BLaER1 (cell line): Measurements from ENCODE around the gene TTC39B.
A peak's percentile ranks its signal among the peaks of the same experiment; 100 is the strongest.

ENCODE experiments used
- H3K27ac ChIP-seq: shearing (Covaris generic); formaldehyde crosslinking; 2 replicates; pipeline ENCODE4 v1.8.1; 2022
- H3K27me3 ChIP-seq: shearing (Covaris generic); formaldehyde crosslinking; 2 replicates; pipeline ENCODE4 v1.8.1; 2022
- H3K36me3 ChIP-seq: shearing (Covaris generic); formaldehyde crosslinking; 2 replicates; pipeline ENCODE4 v1.8.1; 2022
- H3K4me1 ChIP-seq: shearing (Covaris generic); formaldehyde crosslinking; 2 replicates; pipeline ENCODE4 v1.8.1; 2022
- H3K4me2 ChIP-seq: shearing (Covaris generic); formaldehyde crosslinking; 2 replicates; pipeline ENCODE4 v1.8.1; 2022
- H3K4me3 ChIP-seq: shearing (Covaris generic); formaldehyde crosslinking; 2 replicates; pipeline ENCODE4 v1.8.1; 2022
- H3K9ac ChIP-seq: shearing (Covaris generic); formaldehyde crosslinking; 2 replicates; pipeline ENCODE4 v1.8.1; 2022
- H3K9me3 ChIP-seq: shearing (Covaris generic); formaldehyde crosslinking; 2 replicates; pipeline ENCODE4 v1.8.1; 2022
- H4K20me1 ChIP-seq: shearing (Covaris generic); formaldehyde crosslinking; 2 replicates; pipeline ENCODE4 v1.8.1; 2022
- Cebpa-rat ChIP-seq: shearing (Covaris generic); IDR thresholded peaks from 2 replicates; pipeline ENCODE4 v1.8.1; 2022

The TTC39B gene

DNA sequence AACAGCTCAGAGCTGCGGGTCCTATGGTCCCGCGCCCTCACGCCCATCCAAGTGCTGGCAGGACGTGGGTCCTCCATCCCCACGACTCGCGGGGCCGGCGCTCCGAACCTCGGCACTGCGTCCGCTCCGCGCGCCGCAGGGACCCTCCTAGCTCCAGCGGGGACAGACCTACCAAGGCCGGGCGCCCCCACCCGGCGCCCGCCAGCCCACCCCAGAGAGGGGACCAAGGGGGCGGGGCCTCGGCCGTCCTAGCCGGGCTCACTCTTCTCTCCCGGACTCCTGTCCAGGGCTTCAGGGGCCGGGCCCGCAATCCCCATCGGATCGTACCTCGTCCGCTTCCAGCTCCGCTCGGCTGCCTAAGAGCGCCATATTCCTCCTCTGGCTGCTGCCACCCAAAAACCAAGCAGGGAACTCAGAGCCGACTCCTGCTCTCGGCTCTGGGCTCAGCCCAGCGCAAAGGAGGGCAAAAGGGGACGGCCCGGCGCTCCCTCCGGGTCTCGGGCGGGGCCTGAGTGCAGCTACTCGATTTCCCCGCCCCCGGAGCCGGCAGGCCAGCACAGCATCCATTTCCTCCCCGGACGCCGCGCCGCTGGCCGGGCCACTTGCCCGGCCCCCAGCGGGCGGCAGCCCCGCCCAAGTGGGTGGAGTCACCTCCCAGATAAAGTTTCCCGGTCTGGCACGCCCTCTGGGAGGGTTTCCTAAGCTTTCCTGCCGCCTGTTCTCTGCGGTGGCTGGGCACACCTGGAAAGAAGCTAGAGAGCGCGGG lies at the start of gene TTC39B:
TSS of gene TTC39B (minus strand) at position 460 of the 766 bp plus-strand sequence. CDS start at position 369, 91 bp downstream.
- Histone ChIP-seq H3K4me2 (peak within 1 kb of the TSS; percentile 87), H3K36me3 (no peaks in the 10 kb centered on the region), H3K9ac (peak within 1 kb of the TSS; percentile 82), H4K20me1 (no peaks in the 10 kb centered on the region), H3K9me3 (no peaks in the 10 kb centered on the region), H3K27ac (peak within 1 kb of the TSS; percentile 42), H3K4me1 (peaks cover 14% of the 10 kb centered on the region), H3K27me3 (peaks cover 10% of the 10 kb centered on the region; the same call in 1 of the 2 replicates), H3K4me3 (peak within 1 kb of the TSS; percentile 84)
- no peak for TF ChIP-seq Cebpa-rat

GRCh38 chr9:15355669-15356068 lies 48.7 kb upstream of the TTC39B start:
- Histone ChIP-seq H3K27me3 (no peaks in the 10 kb centered on the region), H3K27ac (no peak overlapping the region), H3K9ac (no peak overlapping the region), H3K4me1 (peaks cover 6% of the 10 kb centered on the region), H3K9me3 (no peaks in the 10 kb centered on the region), H4K20me1 (no peaks in the 10 kb centered on the region), H3K4me3 (no peak overlapping the region), H3K4me2 (no peak overlapping the region), H3K36me3 (no peaks in the 10 kb centered on the region)
- TF ChIP-seq Cebpa-rat, result no peak

- no peak for TF ChIP-seq Cebpa-rat
- peaks cover 6% of the 10 kb centered on the region for H3K4me1 ChIP-seq
- H3K9ac ChIP-seq, result no peak overlapping the region
- no peaks in the 10 kb centered on the region for H3K27me3 ChIP-seq
- H3K4me2 ChIP-seq, result no peak overlapping the region; the same call in 1 of the 2 replicates
- H3K9me3 ChIP-seq, result no peaks in the 10 kb centered on the region
- H3K4me3 ChIP-seq, result no peak overlapping the region
- H3K36me3 ChIP-seq, result no peaks in the 10 kb centered on the region
- H4K20me1 ChIP-seq, result no peaks in the 10 kb centered on the region
- no peak overlapping the region for H3K27ac ChIP-seq
Observed at GRCh38 chr9:15354713-15355112, 47.7 kb upstream of the TTC39B start.

DNA sequence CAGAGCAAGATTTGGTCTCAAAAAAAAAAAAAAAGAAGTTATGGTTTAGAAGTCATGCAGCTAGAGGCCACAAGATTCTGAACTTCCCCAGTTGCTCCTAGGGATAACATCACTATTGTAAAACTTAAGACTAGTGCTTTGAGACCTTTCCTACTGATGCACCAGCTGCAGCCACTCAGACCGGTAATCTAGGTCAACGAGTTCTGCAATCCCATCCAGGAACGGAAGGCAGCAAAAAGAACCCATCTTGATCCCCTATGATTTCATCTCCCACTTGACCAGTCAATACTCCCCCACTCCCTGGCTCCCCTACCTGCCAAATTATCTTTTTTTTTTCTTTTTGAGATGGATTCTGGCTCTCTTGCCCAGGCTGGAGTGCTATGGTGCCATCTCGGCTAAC lies 46.9 kb upstream of the TTC39B start:
- Histone ChIP-seq H3K27me3 (no peaks in the 10 kb centered on the region), H3K36me3 (no peaks in the 10 kb centered on the region), H3K9me3 (no peaks in the 10 kb centered on the region), H4K20me1 (no peaks in the 10 kb centered on the region), H3K4me3 (no peak overlapping the region), H3K4me2 (no peak overlapping the region), H3K4me1 (peaks cover 6% of the 10 kb centered on the region), H3K27ac (no peak overlapping the region), H3K9ac (no peak overlapping the region)
- TF ChIP-seq Cebpa-rat, result no peak

DNA sequence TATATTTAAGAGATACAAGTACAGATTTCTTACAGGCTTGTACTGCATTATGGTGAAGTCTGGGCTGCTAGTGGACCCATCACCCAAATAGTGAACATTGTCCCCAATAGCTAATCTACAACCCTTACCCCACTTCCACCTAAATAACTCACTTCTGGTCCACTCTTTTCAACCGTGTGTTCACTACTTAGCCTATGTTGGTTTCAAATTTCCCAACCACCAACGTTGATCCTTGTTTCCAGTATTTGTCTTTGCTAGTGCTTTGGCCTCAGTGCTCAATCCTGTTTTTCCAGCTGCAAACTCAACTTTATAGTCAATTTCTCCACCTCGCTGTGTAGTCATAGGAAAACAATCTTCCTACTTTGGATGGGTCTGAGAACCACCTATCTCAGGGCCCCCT lies 45.3 kb upstream of the TTC39B start:
- Histone ChIP-seq H3K27me3 (no peaks in the 10 kb centered on the region), H3K9ac (no peak overlapping the region), H4K20me1 (no peaks in the 10 kb centered on the region), H3K4me3 (no peak overlapping the region), H3K27ac (no peak overlapping the region), H3K4me2 (no peak overlapping the region), H3K9me3 (no peaks in the 10 kb centered on the region), H3K4me1 (peaks cover 6% of the 10 kb centered on the region), H3K36me3 (no peaks in the 10 kb centered on the region)
- no peak for TF ChIP-seq Cebpa-rat

GRCh38 chr9:15349892-15350761 lies 43.1 kb upstream of the TTC39B start:
- no peak overlapping the region for H3K4me2 ChIP-seq
- no peak overlapping the region for H3K27ac ChIP-seq
- no peaks in the 10 kb centered on the region for H3K27me3 ChIP-seq
- H3K4me1 ChIP-seq, result peaks cover 6% of the 10 kb centered on the region
- H4K20me1 ChIP-seq, result no peaks in the 10 kb centered on the region
- no peak for TF ChIP-seq Cebpa-rat
- no peak overlapping the region for H3K9ac ChIP-seq
- no peak overlapping the region for H3K4me3 ChIP-seq
- H3K9me3 ChIP-seq, result no peaks in the 10 kb centered on the region
- H3K36me3 ChIP-seq, result no peaks in the 10 kb centered on the region

GRCh38 chr9:15346837-15347236 lies 39.8 kb upstream of the TTC39B start:
- H3K36me3 ChIP-seq, result no peaks in the 10 kb centered on the region
- H3K9ac ChIP-seq, result no peak overlapping the region
- H4K20me1 ChIP-seq, result no peaks in the 10 kb centered on the region
- H3K27me3 ChIP-seq, result no peaks in the 10 kb centered on the region
- no peaks in the 10 kb centered on the region for H3K9me3 ChIP-seq
- no peak overlapping the region for H3K4me3 ChIP-seq
- no peaks in the 10 kb centered on the region for H3K4me1 ChIP-seq
- no peak overlapping the region for H3K4me2 ChIP-seq
- no peak for TF ChIP-seq Cebpa-rat
- no peak overlapping the region for H3K27ac ChIP-seq

DNA sequence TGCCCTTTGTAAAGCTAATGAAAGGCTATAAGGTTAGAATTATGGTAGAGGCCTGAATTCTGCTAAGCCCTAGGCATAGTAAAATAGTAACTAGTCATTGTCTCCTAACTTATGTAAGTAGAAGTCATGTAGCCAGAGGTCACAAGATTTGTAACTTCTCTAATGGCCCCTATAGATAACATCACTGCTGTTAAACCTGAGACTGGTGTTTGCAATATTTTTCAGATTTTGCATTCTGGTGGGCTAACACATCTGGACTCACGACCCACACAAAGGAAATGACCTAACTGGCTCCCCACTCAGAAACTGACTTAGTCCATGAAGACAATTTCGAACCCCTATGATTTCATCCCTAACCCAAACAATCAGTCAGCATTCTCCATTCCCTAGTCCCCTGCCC lies 37.2 kb upstream of the TTC39B start:
- H3K4me3 ChIP-seq, result no peak overlapping the region
- H4K20me1 ChIP-seq, result no peaks in the 10 kb centered on the region
- no peak overlapping the region for H3K27ac ChIP-seq
- H3K27me3 ChIP-seq, result no peaks in the 10 kb centered on the region
- no peaks in the 10 kb centered on the region for H3K36me3 ChIP-seq
- H3K9me3 ChIP-seq, result no peaks in the 10 kb centered on the region
- no peak overlapping the region for H3K9ac ChIP-seq
- TF ChIP-seq Cebpa-rat, result no peak
- H3K4me1 ChIP-seq, result no peaks in the 10 kb centered on the region
- no peak overlapping the region for H3K4me2 ChIP-seq

- Histone ChIP-seq H3K9me3 (no peaks in the 10 kb centered on the region), H3K4me2 (no peak overlapping the region), H3K4me3 (no peak overlapping the region), H3K4me1 (no peaks in the 10 kb centered on the region), H3K36me3 (no peaks in the 10 kb centered on the region), H3K27ac (no peak overlapping the region), H3K27me3 (no peaks in the 10 kb centered on the region), H4K20me1 (no peaks in the 10 kb centered on the region), H3K9ac (no peak overlapping the region)
- no peak for TF ChIP-seq Cebpa-rat
Observed at GRCh38 chr9:15333376-15333881, 26.4 kb upstream of the TTC39B start.

DNA sequence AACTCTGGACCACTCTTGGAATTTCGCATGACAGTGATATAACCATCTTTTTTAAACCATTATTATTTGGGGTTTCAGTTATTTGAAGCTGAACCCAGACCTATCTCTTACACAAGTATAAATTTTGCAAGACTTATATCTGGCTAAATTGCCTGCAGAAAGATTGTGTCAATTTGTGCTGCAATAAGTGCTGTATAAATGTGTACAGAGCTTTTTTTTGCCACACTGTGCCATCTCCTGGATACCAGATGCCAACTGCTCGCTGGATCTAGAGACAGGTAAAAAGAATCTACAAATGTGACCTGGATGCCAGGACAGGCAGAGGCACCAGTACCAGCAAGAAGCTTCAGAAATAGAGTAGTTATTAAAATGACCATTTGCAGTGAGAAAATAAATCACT lies 25.9 kb upstream of the TTC39B start:
- H3K9ac ChIP-seq, result no peak overlapping the region
- no peak overlapping the region for H3K4me3 ChIP-seq
- no peak for TF ChIP-seq Cebpa-rat
- no peaks in the 10 kb centered on the region for H3K27me3 ChIP-seq
- no peaks in the 10 kb centered on the region for H3K4me1 ChIP-seq
- H3K4me2 ChIP-seq, result no peak overlapping the region
- no peaks in the 10 kb centered on the region for H4K20me1 ChIP-seq
- no peaks in the 10 kb centered on the region for H3K36me3 ChIP-seq
- no peak overlapping the region for H3K27ac ChIP-seq
- H3K9me3 ChIP-seq, result no peaks in the 10 kb centered on the region
